SK-N-SH (cell line): ENCODE results near the gene NSD1. TPM values are rescaled to one million over a fixed set of nuclear protein-coding genes. Genes with fewer than 3 reads are reported as not detected.

ENCODE experiments used
- CTCF ChIA-PET: fragments of 300-600, 350-600 bp; formaldehyde crosslinking; extraction: SDS; loops from one replicate; lab custom pipeline; 2021; lab: Yijun Ruan, JAX
- POLR2A ChIA-PET: fragments of 350-600 bp; sonication (Branson Sonifier 250); formaldehyde crosslinking; extraction: SDS; loops from one replicate; lab custom pipeline; 2020; ENCODE audit warnings: antibody characterized with exemption, inconsistent platforms; lab: Yijun Ruan, JAX
- DNase-seq: peaks from one replicate; pipeline ENCODE4 v3.0.0; 2012
- H2AFZ ChIP-seq: fragments of 200-600 bp; sonication (generic); 2 replicates; pipeline ENCODE4 v1.8.1; 2016; ENCODE audit warnings: antibody characterized with exemption, mild to moderate bottlenecking, low read depth
- H3F3A ChIP-seq: fragments of 200-600 bp; sonication (generic); replicated peaks from 2 replicates; pipeline ENCODE3; 2016; ENCODE audit warnings: antibody characterized with exemption, mild to moderate bottlenecking; ENCODE audit not compliant: insufficient read depth
- H3K27ac ChIP-seq, 2 experiments: fragments of 200-500 bp in 1 of 2; fragments of 200-600 bp in 1 of 2; sonication (Bioruptor generic) in 1 of 2; sonication (generic), shearing (Covaris generic) in 1 of 2; 2 replicates each; pipeline versions ENCODE4 v1.5.1 to v1.6.1; 2014 to 2016; ENCODE audit warnings: low read depth in 2 of 2, inconsistent platforms in 1 of 2, low read length in 1 of 2, mild to moderate bottlenecking in 1 of 2, mixed read lengths in 1 of 2
- H3K27me3 ChIP-seq: fragments of 200-600 bp; sonication (generic), shearing (Covaris generic); 2 replicates; pipeline ENCODE4 v1.6.1; 2016; ENCODE audit warnings: mixed run types; ENCODE audit not compliant: insufficient read depth
- H3K36me3 ChIP-seq, 2 experiments: fragments of 200-500 bp in 1 of 2; fragments of 200-600 bp in 1 of 2; sonication (Bioruptor generic) in 1 of 2; sonication (generic) in 1 of 2; replicated peaks in 1 of 2; 2 replicates each; pipeline versions ENCODE3 to v1.5.1; 2014 to 2016; ENCODE audit warnings: low read length in 1 of 2, mild to moderate bottlenecking in 1 of 2; ENCODE audit not compliant: insufficient read depth in 2 of 2, control insufficient read depth in 1 of 2
- H3K4me1 ChIP-seq, 2 experiments: fragments of 200-500 bp in 1 of 2; fragments of 200-600 bp in 1 of 2; sonication (Bioruptor generic) in 1 of 2; sonication (generic), shearing (Covaris generic) in 1 of 2; 2 replicates each; pipeline versions ENCODE4 v1.5.1 to v1.6.1; 2014 to 2016; ENCODE audit warnings: low read depth in 1 of 2, low read length in 1 of 2, mixed run types in 1 of 2; ENCODE audit not compliant: insufficient read depth in 2 of 2, control insufficient read depth in 1 of 2
- H3K4me2 ChIP-seq: fragments of 200-600 bp; sonication (generic), shearing (Covaris generic); 2 replicates; pipeline ENCODE4 v1.6.1; 2017; ENCODE audit warnings: mixed run types
- H3K4me3 ChIP-seq, 2 experiments: fragments of 200-500 bp in 1 of 2; fragments of 200-600 bp in 1 of 2; sonication (Bioruptor generic) in 1 of 2; sonication (generic), shearing (Covaris generic) in 1 of 2; 2 replicates each; pipeline versions ENCODE4 v1.5.1 to v1.8.1; 2014 to 2016; ENCODE audit warnings: low read depth in 2 of 2, inconsistent platforms in 1 of 2, low read length in 1 of 2, mild to moderate bottlenecking in 1 of 2, mixed read lengths in 1 of 2, moderate library complexity in 1 of 2
- H3K79me2 ChIP-seq: fragments of 200-600 bp; sonication (generic); 2 replicates; pipeline ENCODE4 v1.8.1; 2017; ENCODE audit warnings: mild to moderate bottlenecking; ENCODE audit not compliant: insufficient read depth
- H3K9ac ChIP-seq: fragments of 200-600 bp; sonication (generic); 2 replicates; pipeline ENCODE4 v1.6.1; 2017; ENCODE audit warnings: mixed run types
- H3K9me2 ChIP-seq: fragments of 200-600 bp; sonication (generic); 2 replicates; pipeline ENCODE4 v1.6.1; 2017; ENCODE audit warnings: mixed run types
- H3K9me3 ChIP-seq: fragments of 200-600 bp; sonication (generic); 2 replicates; pipeline ENCODE4 v1.6.1; 2017; ENCODE audit warnings: mixed run types, mild to moderate bottlenecking, moderate library complexity
- H4K20me1 ChIP-seq: fragments of 200-600 bp; sonication (generic); 2 replicates; pipeline ENCODE4 v1.6.1; 2017; ENCODE audit warnings: mild to moderate bottlenecking, mixed run types; ENCODE audit not compliant: insufficient read depth
- NRF1 ChIP-seq: IDR thresholded peaks from 2 replicates; pipeline ENCODE4 v1.6.1; 2012; ENCODE audit warnings: low read depth, mild to moderate bottlenecking, low read length
- RAD21 ChIP-seq: IDR thresholded peaks from 2 replicates; pipeline ENCODE4 v1.6.1; 2012; ENCODE audit warnings: mild to moderate bottlenecking, low read length
- RFX5 ChIP-seq: IDR thresholded peaks from 2 replicates; pipeline ENCODE4 v1.6.1; 2012; ENCODE audit warnings: mild to moderate bottlenecking, improper control_type of control experiment, low read length
- SMC3 ChIP-seq: IDR thresholded peaks from 2 replicates; pipeline ENCODE4 v1.6.1; 2012; ENCODE audit warnings: low read depth, low read length, improper control_type of control experiment
- TCF12 ChIP-seq: IDR thresholded peaks from 2 replicates; pipeline ENCODE4 v1.4.0; 2012
- WGBS: methylation state at CpG from one replicate; pipeline ENCODE4 v1.1.6; 2017; ENCODE audit warnings: low lambda C conversion rate; 5-methylcytosine and 5-hydroxymethylcytosine counted together
- polyA plus RNA-seq, 3 experiments: library from polyadenylated mRNA; depleted of rRNA; stranded (reverse); fragments of >200 nt; gene quantifications; 2 replicates each; pipeline ENCODE4 v1.2.3, GENCODE V29; 2012
- TF ChIP-seq, protein P1 (sequence below): IDR thresholded peaks from 2 replicates; pipeline ENCODE4 v1.4.0; 2012; ENCODE audit warnings: low read depth, borderline replicate concordance
- TF ChIP-seq, protein P2 (sequence below): fragments of 200-600 bp; sonication (generic); IDR thresholded peaks from 2 replicates; pipeline ENCODE4 v1.6.1; 2017; ENCODE audit warnings: antibody characterized with exemption, mild to moderate bottlenecking, moderate library complexity
- TF ChIP-seq, protein P3 (sequence below): IDR thresholded peaks from 2 replicates; pipeline ENCODE4 v1.4.0; 2012; ENCODE audit warnings: low read depth, borderline replicate concordance

The NSD1 gene
- polyA plus RNA-seq, 1 of the 3 experiments (the other 2 are of a cell fraction) = 6.7 TPM

DNA sequence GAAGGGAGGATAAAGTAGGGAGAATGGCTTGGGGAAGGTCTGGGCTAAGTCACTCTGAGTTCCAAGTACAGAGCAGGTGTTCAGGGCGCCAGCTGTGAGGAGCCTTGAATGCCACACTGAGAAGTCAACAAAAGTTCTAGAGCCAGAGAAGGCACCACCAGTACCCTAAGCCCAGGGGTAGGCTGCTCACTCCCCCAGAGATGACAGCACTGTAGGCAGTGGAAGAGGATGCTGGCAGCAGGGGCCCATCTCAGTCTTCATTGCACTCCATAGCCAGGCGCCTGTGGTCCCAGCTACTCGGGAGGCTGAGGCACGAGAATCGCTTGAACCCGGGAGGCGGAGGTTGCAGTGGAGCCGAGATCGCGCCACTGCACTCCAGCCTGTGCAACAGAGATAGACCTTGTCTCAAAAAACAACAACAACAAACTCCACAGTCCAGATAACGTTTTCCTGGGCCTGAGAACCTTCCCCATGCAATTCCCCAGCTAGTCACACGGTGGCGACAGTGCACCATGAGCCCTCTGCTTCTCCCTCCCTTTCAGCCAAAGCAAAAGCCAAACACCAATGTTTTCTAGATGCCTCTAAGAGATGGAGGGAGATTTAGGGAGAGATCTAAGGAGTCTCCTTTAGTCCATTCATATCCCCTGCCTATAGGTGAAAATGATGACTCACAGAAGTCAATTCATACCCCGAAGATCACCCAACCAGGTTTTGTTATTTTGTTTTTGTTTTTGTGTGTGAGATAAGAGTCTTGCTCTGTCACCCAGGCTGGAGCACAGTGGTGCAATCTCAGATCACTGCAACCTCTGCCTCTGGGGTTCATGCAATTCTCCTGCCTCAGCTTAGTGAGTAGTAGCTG lies 19.8 kb upstream of the NSD1 start:
- Histone ChIP-seq H2AFZ (peak overlapping the region; percentile 52; the same call in 1 of the 2 replicates), H3F3A (no peaks in the 10 kb centered on the region), H3K9me3 (no peaks in the 10 kb centered on the region), H3K4me1 (no peaks in the 10 kb centered on the region; a peak in 1 of 4 replicates), H3K79me2 (no peaks in the 10 kb centered on the region), H3K9ac (no peak overlapping the region), H3K36me3 (no peaks in the 10 kb centered on the region), H3K4me3 (no peak overlapping the region; a peak in 1 of 4 replicates), H3K27me3 (no peaks in the 10 kb centered on the region), H3K4me2 (no peak overlapping the region), H4K20me1 (no peaks in the 10 kb centered on the region), H3K9me2 (no peaks in the 10 kb centered on the region), H3K27ac (no peak overlapping the region)
- WGBS = 15% methylated on average over 14 of the region's 14 CpGs
- TF ChIP-seq, protein P1, sequence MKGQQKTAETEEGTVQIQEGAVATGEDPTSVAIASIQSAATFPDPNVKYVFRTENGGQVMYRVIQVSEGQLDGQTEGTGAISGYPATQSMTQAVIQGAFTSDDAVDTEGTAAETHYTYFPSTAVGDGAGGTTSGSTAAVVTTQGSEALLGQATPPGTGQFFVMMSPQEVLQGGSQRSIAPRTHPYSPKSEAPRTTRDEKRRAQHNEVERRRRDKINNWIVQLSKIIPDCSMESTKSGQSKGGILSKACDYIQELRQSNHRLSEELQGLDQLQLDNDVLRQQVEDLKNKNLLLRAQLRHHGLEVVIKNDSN = no peak
- no peak for TF ChIP-seq NRF1
- TF ChIP-seq SMC3 = peak; percentile 90
- TF ChIP-seq, protein P2, sequence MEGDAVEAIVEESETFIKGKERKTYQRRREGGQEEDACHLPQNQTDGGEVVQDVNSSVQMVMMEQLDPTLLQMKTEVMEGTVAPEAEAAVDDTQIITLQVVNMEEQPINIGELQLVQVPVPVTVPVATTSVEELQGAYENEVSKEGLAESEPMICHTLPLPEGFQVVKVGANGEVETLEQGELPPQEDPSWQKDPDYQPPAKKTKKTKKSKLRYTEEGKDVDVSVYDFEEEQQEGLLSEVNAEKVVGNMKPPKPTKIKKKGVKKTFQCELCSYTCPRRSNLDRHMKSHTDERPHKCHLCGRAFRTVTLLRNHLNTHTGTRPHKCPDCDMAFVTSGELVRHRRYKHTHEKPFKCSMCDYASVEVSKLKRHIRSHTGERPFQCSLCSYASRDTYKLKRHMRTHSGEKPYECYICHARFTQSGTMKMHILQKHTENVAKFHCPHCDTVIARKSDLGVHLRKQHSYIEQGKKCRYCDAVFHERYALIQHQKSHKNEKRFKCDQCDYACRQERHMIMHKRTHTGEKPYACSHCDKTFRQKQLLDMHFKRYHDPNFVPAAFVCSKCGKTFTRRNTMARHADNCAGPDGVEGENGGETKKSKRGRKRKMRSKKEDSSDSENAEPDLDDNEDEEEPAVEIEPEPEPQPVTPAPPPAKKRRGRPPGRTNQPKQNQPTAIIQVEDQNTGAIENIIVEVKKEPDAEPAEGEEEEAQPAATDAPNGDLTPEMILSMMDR = peak; percentile 99
- peak; percentile 99 for TF ChIP-seq RAD21
- 0 out of 2 replicates have a peak, but pooled peaks have one; percentile 20 for TF ChIP-seq RFX5
- POLR2A ChIA-PET = interaction anchor here (0.9 to 1.2 kb wide), 2 partner anchors 196 to 198 kb away, joined by 3 to 4 read pairs; partner anchors contain the start of gene MXD3
- DNase-seq = peak; percentile 89
- CTCF ChIA-PET = interaction anchor here (0.6 to 7.6 kb wide), 51 partner anchors 8 to 455 kb away, joined by 3 to 141 read pairs (median 4); partner anchors contain the start of genes FGFR4, GRK6, HK3 and NSD1

DNA sequence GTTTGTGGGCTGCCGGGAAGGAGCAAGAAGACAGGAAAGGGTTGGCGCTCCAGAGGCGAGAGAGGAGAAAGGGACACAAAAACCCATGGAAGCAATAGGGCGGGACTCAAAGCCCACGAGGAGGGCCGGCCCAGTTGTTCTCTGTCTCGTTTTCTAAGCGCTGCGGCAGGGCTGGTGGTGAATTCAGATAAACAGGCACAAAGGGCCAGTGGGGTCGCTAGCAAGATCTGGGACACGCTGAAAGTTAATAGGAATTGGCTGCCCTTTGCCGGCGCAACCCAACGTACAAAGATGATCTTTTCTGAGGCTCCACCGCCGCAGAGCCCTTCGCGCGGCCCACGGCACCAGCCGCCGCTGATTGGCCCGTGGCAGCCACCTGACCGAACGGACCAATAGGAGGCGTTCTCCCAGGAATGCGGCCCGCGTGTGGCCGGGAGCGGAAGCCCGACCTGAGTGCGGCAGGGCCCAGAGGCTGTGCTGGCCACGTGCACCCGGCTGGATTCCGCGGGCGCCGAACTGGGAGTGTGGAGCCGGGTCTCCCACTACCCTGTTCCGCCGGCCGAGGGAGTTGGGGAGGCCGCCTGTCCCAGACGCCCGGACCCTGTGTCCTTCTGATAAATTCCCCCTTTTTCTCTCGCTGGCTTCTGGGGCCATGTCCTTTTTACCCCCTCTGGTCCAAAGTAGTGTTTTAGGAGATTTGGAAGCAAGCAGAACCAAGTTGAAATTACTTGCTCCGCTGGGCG lies 16.8 kb upstream of the NSD1 start:
- H3K4me1 ChIP-seq = no peaks in the 10 kb centered on the region; a peak in 1 of 4 replicates
- POLR2A ChIA-PET = no interaction called here
- no peak for DNase-seq
- WGBS = 95% methylated on average over 35 of the region's 49 CpGs
- H4K20me1 ChIP-seq = no peaks in the 10 kb centered on the region
- no peaks in the 10 kb centered on the region for H3K36me3 ChIP-seq
- no peaks in the 10 kb centered on the region for H3K9me2 ChIP-seq
- H3K27ac ChIP-seq = no peak overlapping the region
- H3K4me3 ChIP-seq = no peak overlapping the region
- no peaks in the 10 kb centered on the region for H3K79me2 ChIP-seq
- no peak overlapping the region for H2AFZ ChIP-seq
- H3F3A ChIP-seq = no peaks in the 10 kb centered on the region
- no peak for TF ChIP-seq TCF12
- TF ChIP-seq, protein P3, sequence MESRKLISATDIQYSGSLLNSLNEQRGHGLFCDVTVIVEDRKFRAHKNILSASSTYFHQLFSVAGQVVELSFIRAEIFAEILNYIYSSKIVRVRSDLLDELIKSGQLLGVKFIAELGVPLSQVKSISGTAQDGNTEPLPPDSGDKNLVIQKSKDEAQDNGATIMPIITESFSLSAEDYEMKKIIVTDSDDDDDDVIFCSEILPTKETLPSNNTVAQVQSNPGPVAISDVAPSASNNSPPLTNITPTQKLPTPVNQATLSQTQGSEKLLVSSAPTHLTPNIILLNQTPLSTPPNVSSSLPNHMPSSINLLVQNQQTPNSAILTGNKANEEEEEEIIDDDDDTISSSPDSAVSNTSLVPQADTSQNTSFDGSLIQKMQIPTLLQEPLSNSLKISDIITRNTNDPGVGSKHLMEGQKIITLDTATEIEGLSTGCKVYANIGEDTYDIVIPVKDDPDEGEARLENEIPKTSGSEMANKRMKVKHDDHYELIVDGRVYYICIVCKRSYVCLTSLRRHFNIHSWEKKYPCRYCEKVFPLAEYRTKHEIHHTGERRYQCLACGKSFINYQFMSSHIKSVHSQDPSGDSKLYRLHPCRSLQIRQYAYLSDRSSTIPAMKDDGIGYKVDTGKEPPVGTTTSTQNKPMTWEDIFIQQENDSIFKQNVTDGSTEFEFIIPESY = no peak
- no peaks in the 10 kb centered on the region for H3K9me3 ChIP-seq
- no peak overlapping the region for H3K9ac ChIP-seq
- CTCF ChIA-PET = no interaction called here
- H3K4me2 ChIP-seq = no peak overlapping the region
- H3K27me3 ChIP-seq = no peaks in the 10 kb centered on the region
